Neural cell (in vitro differentiated cells): ENCODE data around the gene NCOA7. TPM values are rescaled to one million over a fixed set of nuclear protein-coding genes. Genes with fewer than 3 reads are reported as not detected.

Experiments
- H2AFZ ChIP-seq: fragments of 200-600, 300-800 bp; sonication (generic), shearing (Covaris generic); 2 replicates; pipeline ENCODE4 v1.6.0; 2014; ENCODE audit warnings: low read depth, mild to moderate bottlenecking, antibody characterized with exemption, low read length, moderate library complexity
- H3F3A ChIP-seq: fragments of 200-600 bp; shearing (Covaris generic); 2 replicates; pipeline ENCODE4 v1.6.1; 2016; ENCODE audit warnings: mild to moderate bottlenecking, moderate library complexity, mixed read lengths, antibody characterized with exemption, low read length; ENCODE audit not compliant: insufficient read depth, poor library complexity, severe bottlenecking
- H3K27ac ChIP-seq: fragments of 200-600, 300-800 bp; sonication (generic), shearing (Covaris generic); 2 replicates; pipeline ENCODE4 v1.5.1; 2014; ENCODE audit warnings: mild to moderate bottlenecking, low read length, moderate library complexity
- H3K27me3 ChIP-seq: fragments of 300-800, 200-600 bp; sonication (generic), shearing (Covaris generic); 2 replicates; pipeline ENCODE4 v1.6.0; 2014; ENCODE audit warnings: mild to moderate bottlenecking, low read depth, low read length, moderate library complexity; ENCODE audit not compliant: insufficient read depth
- H3K36me3 ChIP-seq: fragments of 300-800, 200-600 bp; sonication (generic), shearing (Covaris generic); 2 replicates; pipeline ENCODE4 v1.5.1; 2014; ENCODE audit warnings: mild to moderate bottlenecking, antibody characterized with exemption, low read length, moderate library complexity; ENCODE audit not compliant: insufficient read depth
- H3K4me2 ChIP-seq: fragments of 300-800, 200-600 bp; sonication (generic), shearing (Covaris generic); 2 replicates; pipeline ENCODE4 v1.6.0; 2014; ENCODE audit warnings: mild to moderate bottlenecking, low read length
- H3K4me3 ChIP-seq: fragments of 300-800, 200-600 bp; sonication (generic), shearing (Covaris generic); 2 replicates; pipeline ENCODE4 v1.5.1; 2014; ENCODE audit warnings: mild to moderate bottlenecking, low read length, moderate library complexity
- H3K79me2 ChIP-seq: fragments of 200-600 bp; shearing (Covaris generic); replicated peaks from 2 replicates; pipeline ENCODE4 v1.6.0; 2014; ENCODE audit warnings: mild to moderate bottlenecking, low read length, moderate library complexity; ENCODE audit not compliant: insufficient read depth
- H3K9ac ChIP-seq: fragments of 300-800, 200-600 bp; sonication (generic), shearing (Covaris generic); 2 replicates; pipeline ENCODE4 v1.6.1; 2016; ENCODE audit warnings: mild to moderate bottlenecking, low read length, mixed read lengths
- H3K9me2 ChIP-seq: fragments of 200-600 bp; shearing (Covaris generic); 2 replicates; pipeline ENCODE4 v1.6.1; 2016; ENCODE audit warnings: mild to moderate bottlenecking, low read length, mixed read lengths; ENCODE audit not compliant: insufficient read depth
- H3K9me3 ChIP-seq: fragments of 200-600, 300-800 bp; sonication (generic), shearing (Covaris generic); 2 replicates; pipeline ENCODE4 v1.6.1; 2016; ENCODE audit warnings: mild to moderate bottlenecking, mixed run types, low read length, moderate library complexity, mixed read lengths
- H4K20me1 ChIP-seq: fragments of 200-600 bp; shearing (Covaris generic); 2 replicates; pipeline ENCODE4 v1.6.1; 2016; ENCODE audit warnings: mild to moderate bottlenecking, mixed run types; ENCODE audit not compliant: insufficient read depth
- CTCF ChIP-seq: fragments of 450-650 bp; IDR thresholded peaks from 2 replicates; pipeline ENCODE4 v1.5.1; 2014; ENCODE audit warnings: antibody characterized with exemption, mild to moderate bottlenecking, moderate library complexity; ENCODE audit not compliant: poor library complexity, severe bottlenecking
- EP300 ChIP-seq: fragments of 450-650 bp; conservative IDR thresholded peaks from 2 replicates; pipeline ENCODE4 v1.6.1; 2014; ENCODE audit warnings: antibody characterized with exemption, mild to moderate bottlenecking, moderate library complexity; ENCODE audit not compliant: poor library complexity, severe bottlenecking
- EZH2 ChIP-seq: fragments of 200-600, 300-800 bp; shearing (Covaris generic), sonication (generic); IDR thresholded peaks from 2 replicates; pipeline ENCODE4 v1.6.1; 2014; ENCODE audit warnings: antibody characterized with exemption, low read length, borderline replicate concordance, mild to moderate bottlenecking; ENCODE audit not compliant: insufficient read depth, poor library complexity, severe bottlenecking
- MXI1 ChIP-seq: fragments of 450-650 bp; conservative IDR thresholded peaks from 2 replicates; pipeline ENCODE4 v1.6.1; 2014; ENCODE audit warnings: antibody characterized with exemption, mild to moderate bottlenecking; ENCODE audit not compliant: poor library complexity, severe bottlenecking
- POLR2AphosphoS5 ChIP-seq: IDR thresholded peaks from 2 replicates; pipeline ENCODE4 v1.6.1; 2012
- REST ChIP-seq: IDR thresholded peaks from 2 replicates; pipeline ENCODE4 v1.6.1; 2012; ENCODE audit warnings: borderline replicate concordance
- SMC3 ChIP-seq: fragments of 450-650 bp; conservative IDR thresholded peaks from 2 replicates; pipeline ENCODE4 v1.6.1; 2014; ENCODE audit warnings: antibody characterized with exemption, mild to moderate bottlenecking, moderate library complexity; ENCODE audit not compliant: poor library complexity
- TAF1 ChIP-seq: IDR thresholded peaks from 2 replicates; pipeline ENCODE4 v1.6.1; 2012; ENCODE audit warnings: low read depth
- polyA plus RNA-seq: library from polyadenylated mRNA; depleted of rRNA; stranded (reverse); fragments of >200 nt; gene quantifications from 2 replicates; pipeline ENCODE4 v1.2.3, GENCODE V29; 2014

NCOA7 gene
- polyA plus RNA-seq, 1 donor from 2014 or later: 17.1 TPM

GRCh38 chr6:125924169-125924568 is 133.4 kb downstream of the NCOA7 start:
- H3K9ac ChIP-seq: no peak overlapping the region
- no peak overlapping the region for H2AFZ ChIP-seq
- H3K4me3 ChIP-seq: no peak overlapping the region
- TF ChIP-seq CTCF: no peak
- no peaks in the 10 kb centered on the region for H3K79me2 ChIP-seq
- H3K9me3 ChIP-seq: no peaks in the 10 kb centered on the region
- H3F3A ChIP-seq: no peaks in the 10 kb centered on the region
- H3K4me2 ChIP-seq: no peak overlapping the region
- H3K27ac ChIP-seq: no peak overlapping the region
- H3K36me3 ChIP-seq: peaks cover 3% of the 10 kb centered on the region
- no peaks in the 10 kb centered on the region for H3K27me3 ChIP-seq
- H3K9me2 ChIP-seq: no peaks in the 10 kb centered on the region
- no peaks in the 10 kb centered on the region for H4K20me1 ChIP-seq

GRCh38 chr6:125924697-125925358 is 134.1 kb downstream of the NCOA7 start:
- no peak for TF ChIP-seq EP300
- TF ChIP-seq POLR2AphosphoS5: no peak
- TF ChIP-seq CTCF: no peak
- TF ChIP-seq MXI1: no peak
- no peak for TF ChIP-seq EZH2
- TF ChIP-seq TAF1: no peak
- no peak for TF ChIP-seq REST
- no peak for TF ChIP-seq SMC3
- Histone ChIP-seq H3K9me3 (no peaks in the 10 kb centered on the region), H2AFZ (no peak overlapping the region), H3K79me2 (no peaks in the 10 kb centered on the region), H3F3A (no peaks in the 10 kb centered on the region), H4K20me1 (no peaks in the 10 kb centered on the region), H3K4me3 (no peak overlapping the region), H3K4me2 (no peak overlapping the region), H3K27ac (no peak overlapping the region), H3K9me2 (no peaks in the 10 kb centered on the region), H3K27me3 (no peaks in the 10 kb centered on the region), H3K9ac (no peak overlapping the region), H3K36me3 (peaks cover 3% of the 10 kb centered on the region)
